ENCODE results near the gene MAGI1. TPM values are rescaled to one million over a fixed set of nuclear protein-coding genes. Genes with fewer than 3 reads are reported as not detected.

MAGI1 gene
- polyA plus RNA-seq, 3 donors: not detected

DNA sequence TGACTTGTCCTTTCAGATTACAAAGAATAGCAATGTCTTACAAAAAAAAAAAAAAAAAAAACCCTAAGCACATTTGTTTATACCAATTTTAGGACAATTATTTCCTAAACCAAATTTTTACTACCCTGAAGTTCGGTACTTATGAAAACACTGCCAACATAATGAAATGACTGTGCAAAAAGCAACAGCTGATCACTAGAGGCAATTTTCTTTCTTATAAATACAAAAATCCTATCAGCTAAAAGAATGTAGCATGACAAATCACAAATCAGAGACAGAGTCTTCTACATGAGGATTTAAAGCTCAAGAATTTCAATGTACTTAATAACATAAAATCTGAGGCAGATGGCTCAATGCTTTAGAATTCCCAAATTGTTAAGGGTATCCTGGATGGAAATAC is 191.8 kb downstream of the MAGI1 start:
- DNase-seq: no peak
- peaks cover 0 to 2% (median 0%) of the 10 kb centered on the region in 3 donors for H3K27me3 Mint-ChIP-seq (ENCODE audit: low read depth in 3 of 3)
- no CpG with 5 or more reads among the region's 1 CpG for WGBS (ENCODE audit: insufficient coverage)
- Histone ChIP-seq H3K4me3 (replicated peaks in 1 of 3; ENCODE audit: low read depth in 2 of 3, low read length in 3 of 3) (no peak overlapping the region), H3K36me3 (replicated peaks in 1 of 2; ENCODE audit: control insufficient read depth in 1 of 2, insufficient read depth in 2 of 2, low read length in 2 of 2) (no peaks in the 10 kb centered on the region), H3K4me1 (ENCODE audit: control insufficient read depth in 1 of 2, insufficient read depth in 2 of 2, low read length in 2 of 2) (no peaks in the 10 kb centered on the region), H3K79me2 (ENCODE audit: insufficient read depth, low read length) (no peaks in the 10 kb centered on the region), H2AFZ (ENCODE audit: insufficient read depth, low read depth, low read length, poor library complexity, severe bottlenecking) (no peak overlapping the region), H4K20me1 (ENCODE audit: insufficient read depth, low read length) (no peaks in the 10 kb centered on the region), H3K27me3 (ENCODE audit: control insufficient read depth in 2 of 2, insufficient read depth in 2 of 2, low read length in 2 of 2) (no peaks in the 10 kb centered on the region), H3K27ac (ENCODE audit: low read depth in 1 of 2, low read length in 2 of 2) (no peak overlapping the region), H3K9ac (ENCODE audit: insufficient read depth, low read length, poor library complexity, severe bottlenecking) (no peak overlapping the region), H3K4me2 (replicated peaks; ENCODE audit: extremely low read depth, low read length, poor library complexity, severe bottlenecking) (no peak overlapping the region), H3K9me3 (replicated peaks in 1 of 2; ENCODE audit: control insufficient read depth in 1 of 2, insufficient read depth in 1 of 2, low read length in 2 of 2) (no peaks in the 10 kb centered on the region)
- H3K4me1 Mint-ChIP-seq: no peaks in the 10 kb centered on the region
- TF ChIP-seq, protein P1, sequence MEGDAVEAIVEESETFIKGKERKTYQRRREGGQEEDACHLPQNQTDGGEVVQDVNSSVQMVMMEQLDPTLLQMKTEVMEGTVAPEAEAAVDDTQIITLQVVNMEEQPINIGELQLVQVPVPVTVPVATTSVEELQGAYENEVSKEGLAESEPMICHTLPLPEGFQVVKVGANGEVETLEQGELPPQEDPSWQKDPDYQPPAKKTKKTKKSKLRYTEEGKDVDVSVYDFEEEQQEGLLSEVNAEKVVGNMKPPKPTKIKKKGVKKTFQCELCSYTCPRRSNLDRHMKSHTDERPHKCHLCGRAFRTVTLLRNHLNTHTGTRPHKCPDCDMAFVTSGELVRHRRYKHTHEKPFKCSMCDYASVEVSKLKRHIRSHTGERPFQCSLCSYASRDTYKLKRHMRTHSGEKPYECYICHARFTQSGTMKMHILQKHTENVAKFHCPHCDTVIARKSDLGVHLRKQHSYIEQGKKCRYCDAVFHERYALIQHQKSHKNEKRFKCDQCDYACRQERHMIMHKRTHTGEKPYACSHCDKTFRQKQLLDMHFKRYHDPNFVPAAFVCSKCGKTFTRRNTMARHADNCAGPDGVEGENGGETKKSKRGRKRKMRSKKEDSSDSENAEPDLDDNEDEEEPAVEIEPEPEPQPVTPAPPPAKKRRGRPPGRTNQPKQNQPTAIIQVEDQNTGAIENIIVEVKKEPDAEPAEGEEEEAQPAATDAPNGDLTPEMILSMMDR (IDR thresholded peaks at IDR 0.05): no peak
- H3K36me3 Mint-ChIP-seq: no peaks in the 10 kb centered on the region
- peaks cover 0 to 14% (median 5%) of the 10 kb centered on the region in 7 donors for H3K9me3 Mint-ChIP-seq
- intact Hi-C loops (cut with micrococcal nuclease): no loop called here
- H3K27ac Mint-ChIP-seq: no peak overlapping the region
- no peak overlapping the region for H3K4me3 Mint-ChIP-seq

DNA sequence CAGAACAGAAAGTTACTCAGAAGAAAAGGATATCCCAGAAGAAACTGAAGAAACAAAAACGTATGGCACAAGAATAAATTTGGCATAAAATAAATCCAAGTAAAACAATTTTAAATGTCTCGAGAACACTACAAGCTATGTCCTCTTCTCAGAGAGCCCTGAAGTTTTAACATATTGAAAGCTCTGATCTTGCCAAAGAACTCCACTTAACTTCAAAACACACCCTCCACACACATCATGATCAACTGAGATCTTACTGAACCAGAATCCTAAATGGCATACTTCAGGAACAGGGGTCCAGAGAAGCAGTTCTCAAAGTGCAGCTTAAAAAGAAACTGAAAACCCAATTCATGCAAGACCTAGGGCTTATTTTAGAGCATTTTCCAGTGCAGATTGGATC is 194.3 kb downstream of the MAGI1 start:
- Histone ChIP-seq H3K36me3 (replicated peaks in 1 of 2; ENCODE audit: control insufficient read depth in 1 of 2, insufficient read depth in 2 of 2, low read length in 2 of 2) (no peaks in the 10 kb centered on the region), H2AFZ (ENCODE audit: insufficient read depth, low read depth, low read length, poor library complexity, severe bottlenecking) (no peak overlapping the region), H4K20me1 (ENCODE audit: insufficient read depth, low read length) (no peaks in the 10 kb centered on the region), H3K79me2 (ENCODE audit: insufficient read depth, low read length) (no peaks in the 10 kb centered on the region), H3K27me3 (ENCODE audit: control insufficient read depth in 2 of 2, insufficient read depth in 2 of 2, low read length in 2 of 2) (no peaks in the 10 kb centered on the region), H3K4me3 (replicated peaks in 1 of 3; ENCODE audit: low read depth in 2 of 3, low read length in 3 of 3) (no peak overlapping the region), H3K4me2 (replicated peaks; ENCODE audit: extremely low read depth, low read length, poor library complexity, severe bottlenecking) (no peak overlapping the region), H3K4me1 (ENCODE audit: control insufficient read depth in 1 of 2, insufficient read depth in 2 of 2, low read length in 2 of 2) (no peaks in the 10 kb centered on the region), H3K27ac (ENCODE audit: low read depth in 1 of 2, low read length in 2 of 2) (no peak overlapping the region), H3K9me3 (replicated peaks in 1 of 2; ENCODE audit: control insufficient read depth in 1 of 2, insufficient read depth in 1 of 2, low read length in 2 of 2) (no peaks in the 10 kb centered on the region), H3K9ac (ENCODE audit: insufficient read depth, low read length, poor library complexity, severe bottlenecking) (no peak overlapping the region)
- no peaks in the 10 kb centered on the region for H3K4me1 Mint-ChIP-seq
- H3K27me3 Mint-ChIP-seq (ENCODE audit: low read depth in 3 of 3): peaks cover 0 to 1% (median 0%) of the 10 kb centered on the region in 3 donors
- H3K27ac Mint-ChIP-seq: no peak overlapping the region
- WGBS (ENCODE audit: insufficient coverage): 86% methylated on average over 2 of the region's 2 CpGs
- no peak overlapping the region for H3K4me3 Mint-ChIP-seq
- intact Hi-C loops (cut with micrococcal nuclease): no loop called here
- H3K36me3 Mint-ChIP-seq: no peaks in the 10 kb centered on the region
- DNase-seq: no peak
- TF ChIP-seq, protein P1 (IDR thresholded peaks at IDR 0.05): no peak
- H3K9me3 Mint-ChIP-seq: peaks cover 0 to 13% (median 4%) of the 10 kb centered on the region in 7 donors

Data from CD14-positive monocyte (primary cell).